ENCODE results near the gene MSI1.

MSI1 gene

DNA sequence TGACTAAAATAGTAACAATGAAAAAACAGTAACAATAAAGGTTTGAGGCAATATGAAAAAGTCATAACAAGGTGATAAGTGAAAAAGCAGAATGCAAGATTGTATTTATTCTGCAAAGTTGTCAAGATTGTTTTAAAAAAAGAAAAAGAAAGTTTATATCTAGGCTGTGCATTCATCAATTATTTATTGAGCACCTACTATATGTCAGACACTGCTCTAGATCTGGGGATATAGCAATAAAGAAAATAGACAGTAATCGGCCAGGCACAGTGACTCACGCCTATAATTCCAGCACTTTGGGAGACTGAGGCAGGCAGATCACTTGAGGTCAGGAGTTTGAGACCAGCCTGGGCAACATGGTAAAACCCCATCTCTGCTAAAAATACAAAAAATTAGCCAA lies 45.2 kb downstream of the MSI1 start:
- DNase-seq (ENCODE audit: low read depth in 2 of 2) = no peak

GRCh38 chr12:120321382-120322202 lies 47.4 kb downstream of the MSI1 start:
- DNase-seq (ENCODE audit: low read depth in 2 of 2) = no peak

- peak; percentile 98 for DNase-seq (ENCODE audit: low read depth in 2 of 2)
These were observed 51.5 kb downstream of the MSI1 start for GRCh38 chr12:120317224-120318105.

GRCh38 chr12:120316798-120317223 lies 52.2 kb downstream of the MSI1 start:
- DNase-seq (ENCODE audit: low read depth in 2 of 2) = no peak

GRCh38 chr12:120314220-120314619 lies 54.7 kb downstream of the MSI1 start:
- DNase-seq (ENCODE audit: low read depth in 2 of 2) = no peak

GRCh38 chr12:120301962-120302815 lies 66.8 kb downstream of the MSI1 start, which contains the start of gene SIRT4:
Gene SIRT4, plus strand, starts transcription at chr12:120302321. Its CDS starts 1,241 bp downstream, at chr12:120303562.
- DNase-seq (ENCODE audit: low read depth in 2 of 2) = peak; percentile 79 to 87

- DNase-seq (ENCODE audit: low read depth in 2 of 2) = peak; percentile 95 to 96
These were observed 76.1 kb downstream of the MSI1 start, which contains the start of gene RNU4-1 for GRCh38 chr12:120292661-120293531. Gene RNU4-1, minus strand, starts transcription at chr12:120293237.

DNA sequence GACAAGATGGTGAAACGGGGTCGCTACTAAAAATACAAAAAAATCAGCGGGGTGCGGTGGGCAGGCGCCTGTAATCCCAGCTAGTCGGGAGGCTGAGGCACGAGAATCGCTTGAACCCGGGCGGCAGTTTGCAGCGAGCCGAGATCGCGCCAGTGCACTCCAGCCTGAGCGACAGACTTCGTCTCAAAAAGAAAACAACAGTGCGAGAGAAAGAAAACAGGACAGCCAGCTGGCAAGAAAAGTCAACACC lies 76.6 kb downstream of the MSI1 start:
- DNase-seq (ENCODE audit: low read depth in 2 of 2) = no peak
